HL-60 (cell line): ENCODE results near the gene PALB2.
"Not testable (repeated sequence)": the region's sequence is repeated elsewhere in the genome, so short reads cannot be mapped to it uniquely, and the experiment has no call there.

ENCODE experiments used
- DNase-seq, 2 experiments: peaks; one replicate each; pipeline ENCODE4 v3.0.0-alpha.2; 2010 to 2020; ENCODE audit warnings: low read depth in 1 of 2, low spot score in 1 of 2
- H3K27ac ChIP-seq: fragments of 250-450 bp; sonication (Bioruptor Pico); replicated peaks from 2 replicates; pipeline ENCODE4 v1.5.1; 2020; ENCODE audit warnings: mild to moderate bottlenecking, moderate library complexity
- H3K27me3 ChIP-seq: fragments of 250-450 bp; sonication (Bioruptor Pico); 2 replicates; pipeline ENCODE4 v1.5.1; 2021; ENCODE audit warnings: mild to moderate bottlenecking, moderate library complexity; ENCODE audit not compliant: insufficient read depth, poor library complexity, severe bottlenecking
- H3K4me3 ChIP-seq: replicated peaks from 2 replicates; pipeline ENCODE4 v1.5.1; 2011; ENCODE audit warnings: mild to moderate bottlenecking, control low read depth, low read length; ENCODE audit not compliant: insufficient read depth
- GABPA ChIP-seq: IDR thresholded peaks from 2 replicates; pipeline ENCODE4 v1.6.1; 2012; ENCODE audit warnings: low read depth
- POLR2AphosphoS5 ChIP-seq: IDR thresholded peaks from 2 replicates; pipeline ENCODE4 v1.6.1; 2012; ENCODE audit warnings: low read depth
- SPI1 ChIP-seq: IDR thresholded peaks from 2 replicates; pipeline ENCODE4 v1.6.1; 2012; ENCODE audit warnings: low read depth, mild to moderate bottlenecking, borderline replicate concordance
- TF ChIP-seq, protein P1 (sequence below): IDR thresholded peaks from one replicate; pipeline ENCODE4 v1.5.1; 2011; ENCODE audit warnings: low read length, control low read depth, inconsistent platforms; ENCODE audit not compliant: insufficient read depth
- TF ChIP-seq, protein P2 (sequence below): IDR thresholded peaks from 2 replicates; pipeline ENCODE4 v1.6.1; 2012; ENCODE audit warnings: low read depth; ENCODE audit not compliant: insufficient replicate concordance

PALB2 gene

DNA sequence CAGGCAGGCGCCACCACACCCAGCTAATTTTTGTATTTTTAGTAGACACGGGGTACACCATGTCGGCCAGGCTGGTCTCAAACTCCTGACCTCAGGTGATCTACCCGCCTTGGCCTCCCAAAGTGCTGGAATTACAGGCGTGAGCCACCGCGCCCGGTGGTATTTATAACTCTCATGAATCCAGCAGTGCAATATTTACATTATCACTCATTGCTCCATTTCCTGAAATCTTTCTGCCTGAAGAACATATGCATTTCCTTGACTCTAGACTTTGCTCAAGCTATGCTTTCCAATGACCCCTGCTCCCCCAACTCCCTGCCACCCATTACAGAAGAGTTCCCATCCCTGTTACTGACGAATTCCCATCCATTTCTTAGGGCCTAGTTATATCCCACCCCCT lies 25.3 kb downstream of the PALB2 start:
- no peak for DNase-seq
- H3K27ac ChIP-seq = no peak overlapping the region
- TF ChIP-seq GABPA (no peak), SPI1 (no peak), POLR2AphosphoS5 (no peak)
- TF ChIP-seq, protein P1, sequence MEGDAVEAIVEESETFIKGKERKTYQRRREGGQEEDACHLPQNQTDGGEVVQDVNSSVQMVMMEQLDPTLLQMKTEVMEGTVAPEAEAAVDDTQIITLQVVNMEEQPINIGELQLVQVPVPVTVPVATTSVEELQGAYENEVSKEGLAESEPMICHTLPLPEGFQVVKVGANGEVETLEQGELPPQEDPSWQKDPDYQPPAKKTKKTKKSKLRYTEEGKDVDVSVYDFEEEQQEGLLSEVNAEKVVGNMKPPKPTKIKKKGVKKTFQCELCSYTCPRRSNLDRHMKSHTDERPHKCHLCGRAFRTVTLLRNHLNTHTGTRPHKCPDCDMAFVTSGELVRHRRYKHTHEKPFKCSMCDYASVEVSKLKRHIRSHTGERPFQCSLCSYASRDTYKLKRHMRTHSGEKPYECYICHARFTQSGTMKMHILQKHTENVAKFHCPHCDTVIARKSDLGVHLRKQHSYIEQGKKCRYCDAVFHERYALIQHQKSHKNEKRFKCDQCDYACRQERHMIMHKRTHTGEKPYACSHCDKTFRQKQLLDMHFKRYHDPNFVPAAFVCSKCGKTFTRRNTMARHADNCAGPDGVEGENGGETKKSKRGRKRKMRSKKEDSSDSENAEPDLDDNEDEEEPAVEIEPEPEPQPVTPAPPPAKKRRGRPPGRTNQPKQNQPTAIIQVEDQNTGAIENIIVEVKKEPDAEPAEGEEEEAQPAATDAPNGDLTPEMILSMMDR = no peak
- TF ChIP-seq, protein P2, sequence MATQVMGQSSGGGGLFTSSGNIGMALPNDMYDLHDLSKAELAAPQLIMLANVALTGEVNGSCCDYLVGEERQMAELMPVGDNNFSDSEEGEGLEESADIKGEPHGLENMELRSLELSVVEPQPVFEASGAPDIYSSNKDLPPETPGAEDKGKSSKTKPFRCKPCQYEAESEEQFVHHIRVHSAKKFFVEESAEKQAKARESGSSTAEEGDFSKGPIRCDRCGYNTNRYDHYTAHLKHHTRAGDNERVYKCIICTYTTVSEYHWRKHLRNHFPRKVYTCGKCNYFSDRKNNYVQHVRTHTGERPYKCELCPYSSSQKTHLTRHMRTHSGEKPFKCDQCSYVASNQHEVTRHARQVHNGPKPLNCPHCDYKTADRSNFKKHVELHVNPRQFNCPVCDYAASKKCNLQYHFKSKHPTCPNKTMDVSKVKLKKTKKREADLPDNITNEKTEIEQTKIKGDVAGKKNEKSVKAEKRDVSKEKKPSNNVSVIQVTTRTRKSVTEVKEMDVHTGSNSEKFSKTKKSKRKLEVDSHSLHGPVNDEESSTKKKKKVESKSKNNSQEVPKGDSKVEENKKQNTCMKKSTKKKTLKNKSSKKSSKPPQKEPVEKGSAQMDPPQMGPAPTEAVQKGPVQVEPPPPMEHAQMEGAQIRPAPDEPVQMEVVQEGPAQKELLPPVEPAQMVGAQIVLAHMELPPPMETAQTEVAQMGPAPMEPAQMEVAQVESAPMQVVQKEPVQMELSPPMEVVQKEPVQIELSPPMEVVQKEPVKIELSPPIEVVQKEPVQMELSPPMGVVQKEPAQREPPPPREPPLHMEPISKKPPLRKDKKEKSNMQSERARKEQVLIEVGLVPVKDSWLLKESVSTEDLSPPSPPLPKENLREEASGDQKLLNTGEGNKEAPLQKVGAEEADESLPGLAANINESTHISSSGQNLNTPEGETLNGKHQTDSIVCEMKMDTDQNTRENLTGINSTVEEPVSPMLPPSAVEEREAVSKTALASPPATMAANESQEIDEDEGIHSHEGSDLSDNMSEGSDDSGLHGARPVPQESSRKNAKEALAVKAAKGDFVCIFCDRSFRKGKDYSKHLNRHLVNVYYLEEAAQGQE = no peak

DNA sequence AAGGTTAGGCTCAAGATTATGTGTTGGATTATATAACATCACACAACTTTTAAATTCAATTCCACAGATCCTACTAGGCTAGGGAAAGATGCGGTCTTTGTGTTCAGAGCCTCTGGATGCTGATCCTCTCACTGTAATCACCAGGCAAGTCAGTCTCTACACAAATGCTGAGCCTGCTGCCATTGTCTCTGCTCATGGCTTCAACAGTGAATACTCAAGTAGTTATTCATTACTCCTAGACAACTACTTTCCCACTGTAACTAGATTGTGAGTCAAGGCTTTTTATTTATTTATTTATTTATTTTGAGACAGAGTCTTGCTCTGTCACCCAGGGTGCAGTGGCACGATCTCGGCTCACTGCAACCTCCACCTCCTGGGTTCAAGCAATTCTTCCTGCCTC lies 29.2 kb downstream of the PALB2 start:
- no peak for DNase-seq
- Histone ChIP-seq H3K27me3 (no peaks in the 10 kb centered on the region), H3K4me3 (no peak overlapping the region), H3K27ac (no peak overlapping the region)
- no peak for TF ChIP-seq POLR2AphosphoS5
- TF ChIP-seq, protein P2 = no peak
- no peak for TF ChIP-seq GABPA
- no peak for TF ChIP-seq SPI1
- TF ChIP-seq, protein P1 = no peak

More for the DNA sequence above, 25.3 kb downstream of the PALB2 start:
- Histone ChIP-seq H3K4me3 (no peak overlapping the region), H3K27me3 (no peaks in the 10 kb centered on the region)

DNA sequence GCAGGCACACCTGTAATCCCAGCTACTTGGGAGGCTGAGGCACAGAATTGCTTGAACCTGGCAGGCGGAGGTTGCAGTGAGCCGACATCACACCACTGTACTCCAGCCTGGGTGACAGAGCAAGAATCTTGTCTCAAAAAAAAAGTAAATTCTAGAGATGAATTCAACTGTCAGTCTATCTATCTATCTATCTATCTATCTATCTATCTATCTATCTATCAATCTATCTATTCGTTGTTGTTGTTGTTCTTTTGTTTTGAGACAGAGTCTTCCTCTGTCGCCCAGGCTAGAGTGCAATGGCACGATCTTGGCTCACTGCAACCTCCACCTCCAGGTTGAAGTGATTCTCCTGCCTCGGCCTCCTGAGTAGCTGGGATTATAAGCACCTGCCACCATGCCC lies 30.2 kb downstream of the PALB2 start:
- not testable (repeated sequence) for H3K27ac ChIP-seq, DNase-seq, H3K4me3 ChIP-seq, H3K27me3 ChIP-seq

DNA sequence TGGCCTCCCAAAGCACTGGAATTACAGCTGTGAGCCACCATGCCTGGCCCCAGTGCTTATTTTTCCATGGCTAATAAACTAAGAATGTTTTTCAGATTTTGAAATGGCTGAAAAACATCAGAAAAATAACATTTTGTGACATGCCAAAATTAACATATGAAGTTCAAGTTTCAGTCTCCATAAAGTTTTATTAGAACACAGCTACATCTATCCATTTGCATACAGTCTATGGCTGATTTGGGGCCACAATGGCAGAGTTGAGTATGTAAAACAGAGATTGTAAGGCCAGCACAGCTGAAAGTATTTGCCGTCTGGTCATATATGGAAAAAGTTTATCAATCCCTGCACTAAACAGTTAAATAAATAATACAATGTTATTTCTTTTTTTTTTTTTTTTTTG lies 31.2 kb downstream of the PALB2 start:
- Histone ChIP-seq H3K27me3 (no peaks in the 10 kb centered on the region), H3K27ac (no peak overlapping the region), H3K4me3 (no peak overlapping the region)
- DNase-seq = no peak
- TF ChIP-seq GABPA (no peak), POLR2AphosphoS5 (no peak), SPI1 (no peak)
- TF ChIP-seq, protein P1 = no peak
- TF ChIP-seq, protein P2 = no peak
